ENCODE data around the gene CBR1.

The CBR1 gene

GRCh38 chr21:36038701-36039497 is 30.9 kb upstream of the CBR1 start:
- peaks cover 82% of the 10 kb centered on the region for H3K36me3 Mint-ChIP-seq (ENCODE audit: low read depth)

GRCh38 chr21:36039861-36040260 is 30.0 kb upstream of the CBR1 start:
- Mint-ChIP-seq H3K36me3 (ENCODE audit: low read depth) (peaks cover 84% of the 10 kb centered on the region), H3K4me1 (ENCODE audit: low read depth) (no peaks in the 10 kb centered on the region), H3K4me3 (no peak overlapping the region), H3K9me3 (no peaks in the 10 kb centered on the region), H3K27ac (no peak overlapping the region), H3K27me3 (no peaks in the 10 kb centered on the region)
- no peak for DNase-seq

More at GRCh38 chr21:36038701-36039497, 30.9 kb upstream of the CBR1 start:
- no peak for DNase-seq
- Mint-ChIP-seq H3K27ac (peak overlapping the region; percentile 48), H3K27me3 (no peaks in the 10 kb centered on the region), H3K9me3 (no peaks in the 10 kb centered on the region), H3K4me1 (ENCODE audit: low read depth) (no peaks in the 10 kb centered on the region), H3K4me3 (no peak overlapping the region)

- Mint-ChIP-seq H3K27me3 (no peaks in the 10 kb centered on the region), H3K36me3 (ENCODE audit: low read depth) (peaks cover 84% of the 10 kb centered on the region)
Observed at GRCh38 chr21:36040389-36040788, 29.4 kb upstream of the CBR1 start.

GRCh38 chr21:36041910-36042309 is 27.9 kb upstream of the CBR1 start:
- no peaks in the 10 kb centered on the region for H3K9me3 Mint-ChIP-seq
- H3K4me3 Mint-ChIP-seq: no peak overlapping the region
- no peaks in the 10 kb centered on the region for H3K27me3 Mint-ChIP-seq
- H3K27ac Mint-ChIP-seq: no peak overlapping the region
- peaks cover 84% of the 10 kb centered on the region for H3K36me3 Mint-ChIP-seq (ENCODE audit: low read depth)
- DNase-seq: no peak
- no peaks in the 10 kb centered on the region for H3K4me1 Mint-ChIP-seq (ENCODE audit: low read depth)

More at GRCh38 chr21:36040389-36040788, 29.4 kb upstream of the CBR1 start:
- Mint-ChIP-seq H3K9me3 (no peaks in the 10 kb centered on the region), H3K27ac (no peak overlapping the region), H3K4me3 (no peak overlapping the region), H3K4me1 (ENCODE audit: low read depth) (no peaks in the 10 kb centered on the region)
- no peak for DNase-seq

- peaks cover 85% of the 10 kb centered on the region for H3K36me3 Mint-ChIP-seq (ENCODE audit: low read depth)
- H3K4me1 Mint-ChIP-seq (ENCODE audit: low read depth): peaks cover 6% of the 10 kb centered on the region
- no peaks in the 10 kb centered on the region for H3K27me3 Mint-ChIP-seq
- DNase-seq: no peak
- no peak overlapping the region for H3K4me3 Mint-ChIP-seq
- H3K27ac Mint-ChIP-seq: no peak overlapping the region
- H3K9me3 Mint-ChIP-seq: no peaks in the 10 kb centered on the region
Observed at GRCh38 chr21:36044056-36044455, 25.8 kb upstream of the CBR1 start.

GRCh38 chr21:36045993-36046392 is 23.8 kb upstream of the CBR1 start:
- Mint-ChIP-seq H3K27ac (no peak overlapping the region), H3K36me3 (ENCODE audit: low read depth) (peaks cover 89% of the 10 kb centered on the region), H3K4me1 (ENCODE audit: low read depth) (peaks cover 9% of the 10 kb centered on the region), H3K9me3 (no peaks in the 10 kb centered on the region), H3K27me3 (no peaks in the 10 kb centered on the region), H3K4me3 (no peak overlapping the region)
- DNase-seq: no peak

GRCh38 chr21:36047139-36047538 is 22.7 kb upstream of the CBR1 start:
- Mint-ChIP-seq H3K36me3 (ENCODE audit: low read depth) (peaks cover 85% of the 10 kb centered on the region), H3K9me3 (no peaks in the 10 kb centered on the region), H3K4me1 (ENCODE audit: low read depth) (peaks cover 9% of the 10 kb centered on the region), H3K4me3 (no peak overlapping the region), H3K27ac (no peak overlapping the region), H3K27me3 (no peaks in the 10 kb centered on the region)
- no peak for DNase-seq

- no peak for DNase-seq
- H3K36me3 Mint-ChIP-seq (ENCODE audit: low read depth): peaks cover 87% of the 10 kb centered on the region
- H3K27ac Mint-ChIP-seq: no peak overlapping the region
- H3K4me1 Mint-ChIP-seq (ENCODE audit: low read depth): peaks cover 16% of the 10 kb centered on the region
- no peaks in the 10 kb centered on the region for H3K27me3 Mint-ChIP-seq
- H3K4me3 Mint-ChIP-seq: no peak overlapping the region
- H3K9me3 Mint-ChIP-seq: no peaks in the 10 kb centered on the region
Observed at GRCh38 chr21:36048357-36048756, 21.5 kb upstream of the CBR1 start.

GRCh38 chr21:36052860-36053714 is 16.7 kb upstream of the CBR1 start:
- Mint-ChIP-seq H3K4me1 (ENCODE audit: low read depth) (peaks cover 43% of the 10 kb centered on the region), H3K27me3 (no peaks in the 10 kb centered on the region), H3K9me3 (no peaks in the 10 kb centered on the region), H3K36me3 (ENCODE audit: low read depth) (peaks cover 91% of the 10 kb centered on the region), H3K4me3 (no peak overlapping the region), H3K27ac (peak overlapping the region; percentile 81)
- no peak for DNase-seq

GRCh38 chr21:36053715-36054062 is 16.1 kb upstream of the CBR1 start:
- Mint-ChIP-seq H3K4me1 (ENCODE audit: low read depth) (peaks cover 46% of the 10 kb centered on the region), H3K4me3 (no peak overlapping the region), H3K27ac (peak overlapping the region; percentile 81)

GRCh38 chr21:36055551-36055950 is 14.3 kb upstream of the CBR1 start:
- Mint-ChIP-seq H3K4me3 (no peak overlapping the region), H3K36me3 (ENCODE audit: low read depth) (peaks cover 85% of the 10 kb centered on the region), H3K4me1 (ENCODE audit: low read depth) (peaks cover 46% of the 10 kb centered on the region), H3K9me3 (no peaks in the 10 kb centered on the region), H3K27me3 (no peaks in the 10 kb centered on the region), H3K27ac (peak overlapping the region; percentile 41)
- no peak for DNase-seq

More at GRCh38 chr21:36053715-36054062, 16.1 kb upstream of the CBR1 start:
- DNase-seq: no peak
- Mint-ChIP-seq H3K9me3 (no peaks in the 10 kb centered on the region), H3K27me3 (no peaks in the 10 kb centered on the region), H3K36me3 (ENCODE audit: low read depth) (peaks cover 91% of the 10 kb centered on the region)

- H3K36me3 Mint-ChIP-seq (ENCODE audit: low read depth): peaks cover 51% of the 10 kb centered on the region
- H3K27me3 Mint-ChIP-seq: no peaks in the 10 kb centered on the region
- no peaks in the 10 kb centered on the region for H3K9me3 Mint-ChIP-seq
- H3K4me1 Mint-ChIP-seq (ENCODE audit: low read depth): peaks cover 32% of the 10 kb centered on the region
- H3K4me3 Mint-ChIP-seq: peak overlapping the region; percentile 93
- peak overlapping the region; percentile 98 for H3K27ac Mint-ChIP-seq
- DNase-seq: no peak
Observed at GRCh38 chr21:36059823-36060158, 10.0 kb upstream of the CBR1 start.

GRCh38 chr21:36060159-36060921 is 9.5 kb upstream of the CBR1 start, which contains the start of gene SETD4:
Gene SETD4 (minus strand): TSS chr21:36060526. CDS start chr21:36058888, 1,638 bp downstream.
- peaks cover 46% of the 10 kb centered on the region for H3K36me3 Mint-ChIP-seq (ENCODE audit: low read depth)
- peak within 1 kb of the TSS; percentile 98 for H3K27ac Mint-ChIP-seq
- H3K4me3 Mint-ChIP-seq: peak within 1 kb of the TSS; percentile 93
- H3K4me1 Mint-ChIP-seq (ENCODE audit: low read depth): peaks cover 32% of the 10 kb centered on the region
- peak; percentile 98 for DNase-seq
- no peaks in the 10 kb centered on the region for H3K27me3 Mint-ChIP-seq
- no peaks in the 10 kb centered on the region for H3K9me3 Mint-ChIP-seq

GRCh38 chr21:36061445-36061844 is 8.4 kb upstream of the CBR1 start:
- DNase-seq: no peak
- no peaks in the 10 kb centered on the region for H3K27me3 Mint-ChIP-seq
- H3K36me3 Mint-ChIP-seq (ENCODE audit: low read depth): peaks cover 35% of the 10 kb centered on the region
- H3K4me1 Mint-ChIP-seq (ENCODE audit: low read depth): peaks cover 36% of the 10 kb centered on the region
- H3K27ac Mint-ChIP-seq: no peak overlapping the region
- peak overlapping the region; percentile 2 for H3K4me3 Mint-ChIP-seq
- H3K9me3 Mint-ChIP-seq: no peaks in the 10 kb centered on the region
